ENCODE data around the gene TMEM217. TPM values are rescaled to one million over a fixed set of nuclear protein-coding genes. Genes with fewer than 3 reads are reported as not detected.
A peak's percentile ranks its signal among the peaks of the same experiment; 100 is the strongest.

Gene TMEM217
- total RNA-seq, 5 donors from 2014 or later (not counting 1 experiment from before 2014, with no cell fraction given), result 0.22 to 1.3 (median 0.49) TPM

DNA sequence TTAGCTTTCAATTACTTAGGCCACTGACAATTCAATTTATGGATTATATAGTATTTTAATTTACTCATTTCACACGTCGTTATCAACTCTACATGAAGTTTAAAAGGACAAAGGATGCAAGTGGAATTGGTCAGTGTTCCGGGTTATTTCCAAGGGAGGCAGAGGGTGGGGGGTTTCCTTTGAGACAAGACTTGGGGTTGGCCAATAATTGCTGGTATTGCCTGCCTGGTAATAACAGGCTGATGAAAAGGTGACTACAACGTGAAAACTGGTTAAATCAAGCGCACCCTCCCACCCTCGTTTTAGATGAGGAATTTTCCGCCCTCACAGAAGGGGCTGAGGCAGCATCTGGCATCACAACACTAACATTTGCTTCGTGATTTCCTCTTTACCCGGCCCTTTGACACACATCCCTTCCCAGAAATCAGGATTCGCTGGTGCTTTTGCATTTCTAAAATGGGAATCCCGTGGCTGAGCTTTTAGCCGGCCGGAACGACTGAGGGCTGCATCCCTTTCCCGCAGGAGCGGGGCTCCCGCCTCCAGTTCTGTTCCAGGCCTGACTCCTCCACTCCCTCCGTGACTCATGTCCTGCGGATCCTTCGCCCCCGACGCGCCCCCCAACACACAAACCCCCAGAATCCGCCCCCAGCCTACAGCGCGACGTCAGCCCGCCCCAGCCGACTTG is 89.0 kb downstream of the TMEM217 start:
- 9% methylated on average over 17 of the region's 29 CpGs for WGBS (ENCODE audit: insufficient coverage)
- ATAC-seq (replicated peaks in 1 of 4) (no peak), DNase-seq (peak in 4 of 35 experiments; percentile 5 to 52 (median 18))
- peak overlapping the region; percentile 60 for H3K27ac ChIP-seq (ENCODE audit: low read length)
- Mint-ChIP-seq H3K27ac (peak overlapping the region; percentile 95 to 99), H3K27me3 (no peaks in the 10 kb centered on the region), H3K4me1 (peaks cover 30 to 33% (median 32%) of the 10 kb centered on the region in 3 donors), H3K4me3 (peak overlapping the region; percentile 90 to 93 (median 92)), H3K36me3 (peaks cover 29% of the 10 kb centered on the region), H3K9me3 (no peaks in the 10 kb centered on the region)
- H3K4me3 ChIP-seq (ENCODE audit: control insufficient read depth in 1 of 2, extremely low read depth in 1 of 2, low read length in 1 of 2), result peak overlapping the region; percentile 55 to 78
- CTCF ChIA-PET, result interaction anchor here (0.6 to 8.6 kb wide), 9 partner anchors 35 to 945 kb away, joined by 3 to 142 read pairs (median 3); partner anchors contain the start of gene MTCH1 (in 1 of the 2)
- POLR2A ChIA-PET, result interaction anchor here in 1 of 2 donors (0.6 to 1.4 kb wide), 2 partner anchors 66 to 72 kb away, joined by 9 to 14 read pairs; no protein-coding TSS in a partner anchor
- H3K27me3 ChIP-seq (replicated peaks in 1 of 2; ENCODE audit: control insufficient read depth in 2 of 2, extremely low read depth in 1 of 2, insufficient read depth in 2 of 2, low read length in 1 of 2), result no peaks in the 10 kb centered on the region
- no peaks in the 10 kb centered on the region for H3K9me3 ChIP-seq
- H3K4me1 ChIP-seq (ENCODE audit: control insufficient read depth in 1 of 2, extremely low read depth in 1 of 2, insufficient read depth in 2 of 2, low read length in 2 of 2), result peaks cover 13 to 33% of the 10 kb centered on the region in 2 experiments
- H3K36me3 ChIP-seq (ENCODE audit: control insufficient read depth in 2 of 2, extremely low read depth in 1 of 2, insufficient read depth in 1 of 2, low read length in 1 of 2), result peaks cover 0 to 23% of the 10 kb centered on the region in 2 donors

DNA sequence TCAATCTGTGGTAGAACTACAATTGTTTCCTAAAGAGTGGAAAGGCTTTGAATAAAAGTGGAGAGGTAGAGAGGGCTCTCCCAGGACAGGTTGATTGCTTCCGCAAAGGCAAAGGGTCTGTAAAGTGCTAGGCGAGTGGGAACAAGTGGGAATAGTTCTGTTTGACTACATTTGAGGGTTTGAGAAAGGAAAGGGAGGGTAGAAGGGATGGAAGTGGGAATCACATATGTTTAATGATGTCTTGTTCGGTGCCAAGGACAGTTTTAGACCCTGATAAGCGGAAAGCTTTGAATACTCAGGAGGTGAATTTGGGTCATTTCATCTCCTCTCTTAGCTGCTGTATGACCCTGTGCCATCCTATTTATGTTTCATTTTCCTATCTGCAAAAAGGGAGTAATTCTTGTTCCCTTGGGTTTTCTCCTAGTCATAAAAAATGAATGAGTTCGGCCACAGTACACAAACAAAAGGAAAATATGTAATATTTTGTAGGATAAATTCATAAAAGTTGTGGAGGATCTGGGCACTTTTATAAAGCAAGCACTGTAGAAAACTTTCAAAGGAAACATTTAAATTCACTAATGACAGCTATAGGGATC is 89.7 kb downstream of the TMEM217 start:
- H3K27me3 Mint-ChIP-seq, result no peaks in the 10 kb centered on the region
- ATAC-seq (replicated peaks in 1 of 4) (no peak), DNase-seq (no peak)
- ChIA-PET CTCF (interaction anchor here in 1 of 2 donors (5.3 to 8.6 kb wide), 2 partner anchors 42 to 148 kb away, joined by 72 to 142 read pairs; no protein-coding TSS in a partner anchor), POLR2A (no interaction called here)
- H3K9me3 ChIP-seq, result no peaks in the 10 kb centered on the region
- whole genome bisulfite sequencing (ENCODE audit: insufficient coverage), result 100% methylated on average over 3 of the region's 5 CpGs
- H3K4me3 ChIP-seq (ENCODE audit: control insufficient read depth in 1 of 2, extremely low read depth in 1 of 2, low read length in 1 of 2), result no peak overlapping the region
- H3K4me3 Mint-ChIP-seq, result peak overlapping the region; percentile 90 to 93 (median 92)
- peaks cover 6 to 26% of the 10 kb centered on the region in 2 experiments for H3K4me1 ChIP-seq (ENCODE audit: control insufficient read depth in 1 of 2, extremely low read depth in 1 of 2, insufficient read depth in 2 of 2, low read length in 2 of 2)
- no peaks in the 10 kb centered on the region for H3K9me3 Mint-ChIP-seq
- H3K36me3 Mint-ChIP-seq, result peaks cover 22% of the 10 kb centered on the region
- H3K36me3 ChIP-seq (ENCODE audit: control insufficient read depth in 2 of 2, extremely low read depth in 1 of 2, insufficient read depth in 1 of 2, low read length in 1 of 2), result peaks cover 0 to 16% of the 10 kb centered on the region in 2 donors
- H3K27me3 ChIP-seq (replicated peaks in 1 of 2; ENCODE audit: control insufficient read depth in 2 of 2, extremely low read depth in 1 of 2, insufficient read depth in 2 of 2, low read length in 1 of 2), result no peaks in the 10 kb centered on the region
- peak overlapping the region; percentile 95 to 99 for H3K27ac Mint-ChIP-seq
- H3K27ac ChIP-seq (ENCODE audit: low read length), result no peak overlapping the region
- H3K4me1 Mint-ChIP-seq, result peaks cover 23 to 27% (median 25%) of the 10 kb centered on the region in 3 donors

DNA sequence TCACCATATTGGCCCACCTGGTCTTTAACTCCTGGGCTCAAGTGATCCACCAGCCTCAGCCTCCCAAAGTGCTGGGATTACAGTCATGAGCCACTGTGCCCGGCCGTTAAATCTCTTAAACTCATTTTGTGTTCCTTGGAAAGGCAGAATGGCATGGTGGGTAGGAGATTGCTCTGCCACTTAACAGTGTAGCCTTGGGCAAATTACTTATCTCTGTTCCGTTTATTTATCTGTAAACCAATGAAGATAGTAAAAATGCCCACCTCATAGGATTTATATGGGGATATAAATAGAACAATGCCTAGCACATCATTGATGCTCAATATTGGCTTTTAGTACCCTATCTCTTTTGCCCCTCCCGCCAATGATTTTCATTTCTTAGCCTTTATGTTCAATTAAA is 95.2 kb downstream of the TMEM217 start:
- DNase-seq (no peak), ATAC-seq (replicated peaks in 1 of 4) (no peak)
- no CpG with 5 or more reads among the region's 4 CpGs for WGBS (ENCODE audit: insufficient coverage)
- Mint-ChIP-seq H3K36me3 (no peaks in the 10 kb centered on the region), H3K4me3 (no peak overlapping the region), H3K4me1 (peaks cover 0 to 10% (median 0%) of the 10 kb centered on the region in 3 donors), H3K27me3 (no peaks in the 10 kb centered on the region), H3K27ac (no peak overlapping the region), H3K9me3 (no peaks in the 10 kb centered on the region)
- CTCF ChIA-PET, result interaction anchor here in 1 of 2 donors (0.8 kb wide), 1 partner anchor 52 kb away, joined by 3 read pairs; no protein-coding TSS in a partner anchor
- Histone ChIP-seq H3K36me3 (ENCODE audit: control insufficient read depth in 2 of 2, extremely low read depth in 1 of 2, insufficient read depth in 1 of 2, low read length in 1 of 2) (no peaks in the 10 kb centered on the region), H3K4me3 (ENCODE audit: control insufficient read depth in 1 of 2, extremely low read depth in 1 of 2, low read length in 1 of 2) (no peak overlapping the region), H3K27ac (ENCODE audit: low read length) (no peak overlapping the region), H3K4me1 (ENCODE audit: control insufficient read depth in 1 of 2, extremely low read depth in 1 of 2, insufficient read depth in 2 of 2, low read length in 2 of 2) (peaks cover 0 to 7% of the 10 kb centered on the region in 2 experiments), H3K9me3 (no peaks in the 10 kb centered on the region), H3K27me3 (replicated peaks in 1 of 2; ENCODE audit: control insufficient read depth in 2 of 2, extremely low read depth in 1 of 2, insufficient read depth in 2 of 2, low read length in 1 of 2) (no peaks in the 10 kb centered on the region)
- POLR2A ChIA-PET, result no interaction called here

Other genes starting within 250 kb of the TMEM217 start
- 100 to 1,000 TPM; 225 to 334 (median 313) TPM for gene PIM1, start 88.0 kb downstream of the TMEM217 start, total RNA-seq
- gene TBC1D22B, start 372 bp downstream of the TMEM217 start, total RNA-seq, result 10 to 100 TPM in 3 of 5 donors, 1 to 10 TPM in 2; 9.5 to 12.6 (median 10.7) TPM
- 10 to 100 TPM; 10.6 to 18.5 (median 15.2) TPM for gene RNF8, start 95.8 kb upstream of the TMEM217 start, total RNA-seq
- gene CMTR1, start 175.1 kb upstream of the TMEM217 start, total RNA-seq, result 10 to 100 TPM; 62.5 to 82.7 (median 75.2) TPM
- gene CCDC167, start 241.7 kb upstream of the TMEM217 start, total RNA-seq, result 10 to 100 TPM; 14.3 to 25.2 (median 17.8) TPM

All from T-cell (primary cell).